Heart right ventricle (tissue), 16 donors: Measurements from ENCODE around the gene CAMK2N2. TPM values are rescaled to one million over a fixed set of nuclear protein-coding genes. Genes with fewer than 3 reads are reported as not detected.

Experiments used
- ATAC-seq, 8 donors: fragments of 200-7000 bp; cut with Tn5 transposase; one replicate each; pipeline ENCODE4 v1.9.1; 2020; ENCODE audit warnings: mild to moderate bottlenecking in 8 of 8, moderate library complexity in 8 of 8, moderate number of reproducible peaks in 1 of 8
- DNase-seq, 2 donors: peaks; one replicate each; pipeline ENCODE4 v3.0.0-alpha.2; 2020
- H3K27ac ChIP-seq, 10 donors: fragments of 200-600 bp; sonication (generic) in 2 of 10; one replicate each; pipeline versions ENCODE4 v1.5.0 to v1.8.0; 2020 to 2022; ENCODE audit warnings: mild to moderate bottlenecking in 3 of 10
- H3K27me3 ChIP-seq, 7 donors: fragments of 200-600 bp; one replicate each; pipeline ENCODE4 v1.8.0; 2021 to 2022; ENCODE audit warnings: mild to moderate bottlenecking in 2 of 7
- H3K36me3 ChIP-seq, 9 donors: fragments of 200-600 bp; sonication (generic) in 1 of 9; one replicate each; pipeline versions ENCODE4 v1.5.0 to v1.8.0; 2020 to 2022; ENCODE audit warnings: mild to moderate bottlenecking in 2 of 9
- H3K4me1 ChIP-seq, 9 donors: fragments of 200-600 bp; sonication (generic) in 1 of 9; one replicate each; pipeline versions ENCODE4 v1.5.0 to v1.8.0; 2020 to 2022; ENCODE audit warnings: mild to moderate bottlenecking in 4 of 9
- H3K4me3 ChIP-seq, 10 donors: fragments of 200-600 bp; sonication (generic) in 2 of 10; one replicate each; pipeline versions ENCODE4 v1.5.0 to v1.8.0; 2020 to 2022; ENCODE audit warnings: mild to moderate bottlenecking in 7 of 10, moderate library complexity in 2 of 10
- H3K9me3 ChIP-seq, 11 donors: fragments of 200-600 bp in 10 of 11; sonication (generic) in 2 of 11; one replicate each; pipeline versions ENCODE4 v1.5.0 to v1.8.0; 2013 to 2022; ENCODE audit warnings: mild to moderate bottlenecking in 2 of 11, control low read depth in 1 of 11, moderate library complexity in 1 of 11
- CTCF ChIP-seq, 9 donors: fragments of 200-600 bp; sonication (generic) in 2 of 9; IDR thresholded peaks; one replicate each; pipeline versions ENCODE4 v1.5.0 to v1.8.0; 2021 to 2022; ENCODE audit warnings: antibody characterized with exemption in 9 of 9, mild to moderate bottlenecking in 5 of 9, moderate library complexity in 1 of 9
- WGBS, 2 donors: extraction: QIAGEN DNeasy Blood & Tissue Kit; methylation state at CpG; one replicate each; pipeline ENCODE4 v1.1.7; 2013; ENCODE audit warnings: inconsistent platforms in 1 of 2; 5-methylcytosine and 5-hydroxymethylcytosine counted together
- intact Hi-C, 10 donors: fragments of 100-400 bp; cut with DNase I; formaldehyde crosslinking; loops; one replicate each; pipeline versions ENCODE4 v1.11.1 to v1.14.2; 2022
- polyA plus RNA-seq, 2 donors: library from polyadenylated mRNA; stranded (reverse); fragments of 200-250 nt; gene quantifications; one replicate each; pipeline ENCODE4 v1.2.3, GENCODE V29; 2013
- total RNA-seq, 10 donors: library from RNA; stranded (reverse); fragmentation: NEBNext Ultra II Directional in 3 of 10; extraction: Animal tissue kit (Norgen Biotek cat#: 25700) in 3 of 10; gene quantifications; one replicate each; pipeline versions ENCODE4 v1.2.1 to v1.2.4, GENCODE V29; 2021 to 2023
- donor health status: Arrhythmogenic right ventricular cardiomyopathy.
- donor health status: ischemic (EF 13 %, LVEDD 7.1; RV severe dilation, severe dysfunction).
- donor health status: healthy with polysubstance abuse.
- donor health status: DM: no; HTN: yes; CAD: no.
- donor health status: DM: no; HTN: no; CAD: no.
- donor health status: ischemic (EF 25% LVEDD 6.9; RV normal size, moderate dysfunction).
- donor health status: ischemic (EF 25% LVEDD 5.7; RV mildly dilated, moderate dysfunction).
- donor health status: healthy.
- donor health status: DM: yes; HTN: yes; CAD: no.
- donor health status: Ischemic cardiomyopathy.
- donor health status: ischemic (EF 35%, LVEDD 5.7; RV mildly dilated, moderate dysfunction).
- donor health status: nonischemic (EF 11% LVEDD 7.7; RV severe dilation, severe dysfunction).
- donor health status: DM: yes; HTN: yes; CAD: no.
- donor health status: PGD.
- donor health status: ischemic (EF 29% LVEDD 5.4; RV normal size, mild dysfunction).
- donor health status: nonischemic (EF 23%, LVEDD 6.1; RV moderate dilation, normal function).

CAMK2N2 gene
- total and polyA plus RNA-seq, 12 donors: 0.12 to 0.30 (median 0.23) TPM; not detected in 8

- TF ChIP-seq CTCF (IDR thresholded peaks at IDR 0.05): no peak
- intact Hi-C loops: no loop called here
- no peaks in the 10 kb centered on the region for H3K36me3 ChIP-seq
- no peak for ATAC-seq
- peaks cover 0 to 26% (median 20%) of the 10 kb centered on the region in 7 donors for H3K27me3 ChIP-seq
- H3K27ac ChIP-seq: no peak overlapping the region
- H3K9me3 ChIP-seq: no peaks in the 10 kb centered on the region
- no peak for DNase-seq
- H3K4me3 ChIP-seq: no peak overlapping the region
- WGBS, 2 donors: 72 to 83% methylated on average over 3 of the region's 3 CpGs
- peaks cover 0 to 6% (median 4%) of the 10 kb centered on the region in 9 donors for H3K4me1 ChIP-seq
Observed at GRCh38 chr3:184236636-184237035, 24.7 kb downstream of the CAMK2N2 start.

GRCh38 chr3:184236033-184236410 is 25.3 kb downstream of the CAMK2N2 start:
- no peaks in the 10 kb centered on the region for H3K9me3 ChIP-seq
- H3K27me3 ChIP-seq: peaks cover under 1 to 32% (median 26%) of the 10 kb centered on the region in 7 donors
- no peak for ATAC-seq
- peaks cover 0 to 2% (median 0%) of the 10 kb centered on the region in 9 donors for H3K4me1 ChIP-seq
- WGBS, 2 donors: 36 to 47% methylated on average over 14 of the region's 14 CpGs
- intact Hi-C loops: no loop called here
- TF ChIP-seq CTCF (IDR thresholded peaks at IDR 0.05): no peak
- no peak overlapping the region for H3K27ac ChIP-seq
- H3K36me3 ChIP-seq: no peaks in the 10 kb centered on the region
- no peak for DNase-seq
- no peak overlapping the region for H3K4me3 ChIP-seq

GRCh38 chr3:184235381-184236032 is 25.8 kb downstream of the CAMK2N2 start:
- intact Hi-C loops: no loop called here
- no peak overlapping the region for H3K4me3 ChIP-seq

GRCh38 chr3:184234671-184235380 is 26.5 kb downstream of the CAMK2N2 start:
- H3K4me3 ChIP-seq: no peak overlapping the region
- no peak for TF ChIP-seq CTCF (IDR thresholded peaks at IDR 0.05)
- WGBS, 2 donors: 80 to 83% methylated on average over 19 of the region's 19 CpGs
- ATAC-seq: peak in 1 of 8 donors; percentile 5
- intact Hi-C loops: no loop called here
- no peak overlapping the region for H3K27ac ChIP-seq
- H3K27me3 ChIP-seq: peaks cover 12 to 44% (median 38%) of the 10 kb centered on the region in 7 donors
- H3K9me3 ChIP-seq: no peaks in the 10 kb centered on the region
- peaks cover 0 to 12% (median 6%) of the 10 kb centered on the region in 9 donors for H3K4me1 ChIP-seq
- no peaks in the 10 kb centered on the region for H3K36me3 ChIP-seq
- no peak for DNase-seq

More at GRCh38 chr3:184235381-184236032, 25.8 kb downstream of the CAMK2N2 start:
- no peak for DNase-seq
- peaks cover 0 to 6% (median 0%) of the 10 kb centered on the region in 9 donors for H3K4me1 ChIP-seq
- no peaks in the 10 kb centered on the region for H3K9me3 ChIP-seq
- no peak for TF ChIP-seq CTCF (IDR thresholded peaks at IDR 0.05)
- peaks cover 6 to 38% (median 31%) of the 10 kb centered on the region in 7 donors for H3K27me3 ChIP-seq
- H3K27ac ChIP-seq: no peak overlapping the region
- H3K36me3 ChIP-seq: no peaks in the 10 kb centered on the region
- ATAC-seq: no peak
- WGBS, 2 donors: 77 to 80% methylated on average over 4 of the region's 4 CpGs
